IPS DF 6.9 (cell line): ENCODE results near the gene PSMA6.
"Not testable (repeated sequence)": the region's sequence is repeated elsewhere in the genome, so short reads cannot be mapped to it uniquely, and the experiment has no call there.

Experiments
- DNase-seq: peaks from one replicate; pipeline ENCODE4 v3.0.0-alpha.2; 2013; ENCODE audit warnings: low read depth, low spot score
- H3K27ac ChIP-seq: one replicate; pipeline ENCODE4 v1.5.1; 2013; ENCODE audit warnings: low read length, control low read depth
- H3K27me3 ChIP-seq: 2 replicates; pipeline ENCODE4 v1.6.1; 2013; ENCODE audit warnings: mild to moderate bottlenecking, low read length; ENCODE audit not compliant: control insufficient read depth, insufficient read depth
- H3K36me3 ChIP-seq: 2 replicates; pipeline ENCODE4 v1.6.1; 2013; ENCODE audit warnings: low read length; ENCODE audit not compliant: control insufficient read depth, insufficient read depth
- H3K4me1 ChIP-seq: 2 replicates; pipeline ENCODE4 v1.6.1; 2013; ENCODE audit warnings: low read length; ENCODE audit not compliant: control insufficient read depth, insufficient read depth
- H3K4me3 ChIP-seq: 2 replicates; pipeline ENCODE4 v1.5.1; 2013; ENCODE audit warnings: mild to moderate bottlenecking, low read length
- H3K9me3 ChIP-seq: 2 replicates; pipeline ENCODE4 v1.6.1; 2013; ENCODE audit warnings: low read length, inconsistent platforms; ENCODE audit not compliant: control insufficient read depth, insufficient read depth
- WGBS: extraction: QIAGEN DNeasy Blood & Tissue Kit; methylation state at CpG from one replicate; pipeline ENCODE4 v1.1.7; 2013; ENCODE audit warnings: mixed read lengths, missing lambda C conversion rate; ENCODE audit not compliant: insufficient read length, insufficient coverage; 5-methylcytosine and 5-hydroxymethylcytosine counted together

Gene PSMA6

GRCh38 chr14:35343702-35344101 lies 51.5 kb downstream of the PSMA6 start:
- no CpG with 5 or more reads among the region's 7 CpGs for WGBS
- no peak for DNase-seq
- Histone ChIP-seq H3K9me3 (no peaks in the 10 kb centered on the region), H3K36me3 (no peaks in the 10 kb centered on the region), H3K4me1 (peaks cover 5% of the 10 kb centered on the region; the same call in 1 of the 2 replicates), H3K27me3 (no peaks in the 10 kb centered on the region), H3K27ac (no peak overlapping the region), H3K4me3 (no peak overlapping the region)

GRCh38 chr14:35344107-35344807 lies 52.1 kb downstream of the PSMA6 start:
- H3K4me1 ChIP-seq, result peaks cover 5% of the 10 kb centered on the region; the same call in 1 of the 2 replicates
- no peak for DNase-seq
- WGBS, result no CpG with 5 or more reads among the region's 15 CpGs
- no peak overlapping the region for H3K27ac ChIP-seq
- H3K9me3 ChIP-seq, result no peaks in the 10 kb centered on the region
- no peaks in the 10 kb centered on the region for H3K27me3 ChIP-seq
- H3K4me3 ChIP-seq, result no peak overlapping the region
- no peaks in the 10 kb centered on the region for H3K36me3 ChIP-seq

- Histone ChIP-seq H3K4me3 (no peak overlapping the region), H3K9me3 (no peaks in the 10 kb centered on the region), H3K36me3 (no peaks in the 10 kb centered on the region), H3K27me3 (no peaks in the 10 kb centered on the region), H3K4me1 (peaks cover 7% of the 10 kb centered on the region; the same call in 1 of the 2 replicates), H3K27ac (no peak overlapping the region)
- DNase-seq, result no peak
- WGBS, result no CpG with 5 or more reads among the region's 11 CpGs
These were observed 54.6 kb downstream of the PSMA6 start for GRCh38 chr14:35346738-35347322.

- WGBS, result no CpG with 5 or more reads among the region's 13 CpGs
- Histone ChIP-seq H3K27ac (no peak overlapping the region), H3K9me3 (no peaks in the 10 kb centered on the region), H3K27me3 (no peaks in the 10 kb centered on the region), H3K36me3 (no peaks in the 10 kb centered on the region), H3K4me1 (0 out of 2 replicates have a peak, but pooled peaks cover 5% of the 10 kb centered on the region), H3K4me3 (no peak overlapping the region)
- no peak for DNase-seq
These were observed 55.3 kb downstream of the PSMA6 start for GRCh38 chr14:35347323-35348043.

- not testable (repeated sequence) for H3K27ac ChIP-seq, H3K27me3 ChIP-seq, H3K9me3 ChIP-seq, H3K4me1 ChIP-seq, DNase-seq, H3K4me3 ChIP-seq, H3K36me3 ChIP-seq
- WGBS, result no CpG with 5 or more reads among the region's 6 CpGs
These were observed 55.8 kb downstream of the PSMA6 start for GRCh38 chr14:35348044-35348380.

GRCh38 chr14:35349496-35350365 lies 57.5 kb downstream of the PSMA6 start:
- Histone ChIP-seq H3K4me3 (no peak overlapping the region), H3K4me1 (peaks cover 8% of the 10 kb centered on the region), H3K27me3 (no peaks in the 10 kb centered on the region), H3K27ac (no peak overlapping the region), H3K36me3 (no peaks in the 10 kb centered on the region), H3K9me3 (no peaks in the 10 kb centered on the region)
- WGBS, result 100% methylated on average over 1 of the region's 12 CpGs
- DNase-seq, result no peak

GRCh38 chr14:35351497-35351896 lies 59.3 kb downstream of the PSMA6 start:
- H3K27ac ChIP-seq, result no peak overlapping the region
- no peak for DNase-seq
- WGBS, result no CpG with 5 or more reads among the region's 3 CpGs
- H3K4me3 ChIP-seq, result no peak overlapping the region
- no peaks in the 10 kb centered on the region for H3K9me3 ChIP-seq
- no peaks in the 10 kb centered on the region for H3K27me3 ChIP-seq
- peaks cover 8% of the 10 kb centered on the region for H3K4me1 ChIP-seq
- H3K36me3 ChIP-seq, result no peaks in the 10 kb centered on the region

- H3K4me1 ChIP-seq, result peaks cover 8% of the 10 kb centered on the region
- WGBS, result no CpG with 5 or more reads among the region's 4 CpGs
- H3K9me3 ChIP-seq, result no peaks in the 10 kb centered on the region
- no peaks in the 10 kb centered on the region for H3K27me3 ChIP-seq
- DNase-seq, result no peak
- H3K4me3 ChIP-seq, result no peak overlapping the region
- H3K27ac ChIP-seq, result no peak overlapping the region
- no peaks in the 10 kb centered on the region for H3K36me3 ChIP-seq
These were observed 59.7 kb downstream of the PSMA6 start for GRCh38 chr14:35351897-35352273.

- DNase-seq, result no peak
- no peak overlapping the region for H3K27ac ChIP-seq
- H3K9me3 ChIP-seq, result no peaks in the 10 kb centered on the region
- H3K36me3 ChIP-seq, result no peaks in the 10 kb centered on the region
- 100% methylated on average over 2 of the region's 15 CpGs for WGBS
- no peak overlapping the region for H3K4me3 ChIP-seq
- peaks cover 5% of the 10 kb centered on the region for H3K4me1 ChIP-seq
- no peaks in the 10 kb centered on the region for H3K27me3 ChIP-seq
These were observed 60.4 kb downstream of the PSMA6 start for GRCh38 chr14:35352274-35353233.
